MG63 (cell line): ENCODE measurements around the gene TMPRSS3. TPM values are rescaled to one million over a fixed set of nuclear protein-coding genes. Genes with fewer than 3 reads are reported as not detected.

Experiments used
- DNase-seq: peaks from one replicate; pipeline ENCODE4 v3.0.0-alpha.2; 2020
- H3K27me3 ChIP-seq: fragments of 250-450 bp; sonication (Bioruptor Pico); 2 replicates; pipeline ENCODE4 v1.5.1; 2020; ENCODE audit warnings: mild to moderate bottlenecking, moderate library complexity
- H3K36me3 ChIP-seq: fragments of 250-450 bp; sonication (Bioruptor Pico); 2 replicates; pipeline ENCODE4 v1.5.1; 2020; ENCODE audit warnings: mild to moderate bottlenecking, moderate library complexity
- H3K4me3 ChIP-seq: fragments of 250-450 bp; sonication (Bioruptor Pico); 2 replicates; pipeline ENCODE4 v1.5.1; 2020; ENCODE audit warnings: mild to moderate bottlenecking, moderate library complexity
- H3K9me3 ChIP-seq: fragments of 250-450 bp; sonication (Bioruptor Pico); 2 replicates; pipeline ENCODE4 v1.5.1; 2020; ENCODE audit warnings: mild to moderate bottlenecking, moderate library complexity
- total RNA-seq: library from RNA; depleted of rRNA; stranded (reverse); fragments of >200 nt; shearing (Covaris generic); gene quantifications from 2 replicates; pipeline ENCODE4 v1.2.3, GENCODE V29; 2014; ENCODE audit warnings: low replicate concordance

Gene TMPRSS3
- total RNA-seq, 1 experiment from 2014 or later, result not detected

DNA sequence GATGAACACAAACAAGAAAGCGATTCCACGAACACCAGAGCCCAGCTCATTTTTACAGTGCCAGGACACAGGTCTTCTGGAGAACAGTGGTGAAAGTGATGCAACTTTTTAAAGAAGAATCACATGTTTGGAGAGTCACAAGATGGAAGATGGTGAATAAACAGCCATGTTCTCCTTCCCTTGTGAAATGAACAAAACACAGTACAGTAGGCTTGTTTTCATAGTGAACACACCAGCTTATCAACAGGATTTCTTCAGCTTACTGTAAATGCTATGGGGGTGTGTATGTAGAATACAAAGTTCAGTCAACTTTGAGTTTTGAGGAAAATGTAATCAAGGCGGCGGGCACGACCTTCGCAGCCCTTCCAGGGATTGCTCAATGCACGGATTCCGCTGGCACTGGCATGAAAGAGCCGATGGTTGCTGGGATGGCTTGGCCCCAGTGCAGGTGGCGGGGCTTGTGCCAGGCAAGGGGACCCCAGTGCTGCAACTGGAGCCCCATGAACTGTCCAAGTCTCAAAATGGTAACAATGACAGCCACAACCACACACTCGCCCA is 9.7 kb downstream of the TMPRSS3 start:
- Histone ChIP-seq H3K9me3 (no peaks in the 10 kb centered on the region), H3K36me3 (no peaks in the 10 kb centered on the region), H3K27me3 (no peaks in the 10 kb centered on the region), H3K4me3 (no peak overlapping the region)
- no peak for DNase-seq

DNA sequence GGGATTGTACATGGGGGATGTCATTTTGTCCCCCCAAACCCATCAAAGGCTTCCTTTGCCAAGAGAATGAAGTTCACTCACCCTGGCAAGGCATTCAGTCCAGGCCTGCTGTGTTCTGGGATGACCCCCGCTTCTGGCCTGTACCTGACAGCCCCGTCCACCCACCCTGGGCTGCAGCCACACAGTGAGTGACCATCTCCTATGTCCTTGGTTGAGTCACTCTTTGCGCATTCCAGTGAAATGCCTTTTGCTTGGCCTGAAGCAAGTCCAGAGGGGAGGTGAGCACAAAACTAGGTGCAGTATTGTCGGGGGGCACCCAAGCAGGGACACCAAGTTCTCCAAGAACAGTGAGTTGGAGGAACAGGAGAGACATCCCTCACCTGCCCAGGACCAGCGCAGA is 10.2 kb downstream of the TMPRSS3 start:
- Histone ChIP-seq H3K36me3 (no peaks in the 10 kb centered on the region), H3K27me3 (peaks cover 2% of the 10 kb centered on the region; the same call in 1 of the 2 replicates), H3K4me3 (no peak overlapping the region), H3K9me3 (no peaks in the 10 kb centered on the region)
- DNase-seq, result no peak

DNA sequence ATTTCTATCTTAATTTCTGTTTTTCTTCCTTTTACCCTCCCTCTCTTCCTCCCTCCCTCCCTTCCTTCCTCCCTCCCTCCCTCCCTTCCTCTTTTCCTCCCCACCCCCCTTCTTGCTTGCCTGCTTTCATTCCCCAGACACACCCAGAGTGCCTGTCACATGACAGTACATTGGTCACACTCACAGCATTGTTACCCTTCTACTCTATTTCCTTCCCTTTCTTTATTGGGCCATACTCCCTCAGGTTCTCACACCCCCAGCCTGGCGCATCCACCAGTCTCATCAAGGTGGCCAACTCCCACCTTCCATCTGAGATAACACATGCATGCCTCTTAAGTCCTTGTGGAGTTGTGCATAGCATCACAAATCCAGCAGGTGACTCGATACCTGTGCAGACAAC is 10.9 kb downstream of the TMPRSS3 start:
- no peaks in the 10 kb centered on the region for H3K36me3 ChIP-seq
- peaks cover 6% of the 10 kb centered on the region; the same call in 1 of the 2 replicates for H3K27me3 ChIP-seq
- no peaks in the 10 kb centered on the region for H3K9me3 ChIP-seq
- no peak for DNase-seq
- H3K4me3 ChIP-seq, result no peak overlapping the region

DNA sequence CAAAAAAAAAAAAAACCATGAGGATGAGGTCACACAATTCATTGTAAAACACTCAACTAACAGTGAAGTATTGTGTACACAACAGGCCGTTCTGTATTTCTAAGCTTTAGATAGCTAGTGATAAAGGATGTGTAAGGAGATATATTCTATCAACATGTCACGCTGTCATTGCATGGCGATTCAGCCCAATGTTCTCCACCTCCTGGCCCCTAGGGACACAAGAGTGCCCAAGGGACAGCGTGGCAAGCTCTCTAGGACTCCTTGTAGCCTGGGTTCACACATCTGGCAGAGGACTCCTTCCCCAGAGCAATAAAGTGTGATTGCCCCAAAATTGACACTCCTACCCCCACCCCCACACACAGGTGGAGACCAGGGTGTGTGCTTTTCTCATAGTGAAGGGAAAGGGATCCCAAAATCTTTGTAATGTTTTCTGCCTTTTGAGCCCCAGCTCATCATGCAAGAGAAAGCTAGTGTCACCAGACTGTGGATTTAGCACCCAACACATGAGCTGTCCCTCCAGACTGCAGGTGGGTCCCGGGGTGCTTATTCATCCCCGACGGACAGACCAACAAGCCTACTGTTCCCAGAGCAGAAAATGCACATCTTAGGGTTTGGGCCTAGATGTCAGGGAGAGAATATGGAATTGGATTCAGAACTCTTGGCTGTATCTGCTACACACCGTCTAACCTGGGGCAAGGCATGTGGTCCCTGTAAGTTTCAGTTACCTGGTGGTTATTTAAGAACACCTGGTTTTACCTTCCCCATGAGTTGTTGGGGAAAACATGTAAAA is 11.5 kb downstream of the TMPRSS3 start:
- Histone ChIP-seq H3K27me3 (peaks cover 7% of the 10 kb centered on the region; the same call in 1 of the 2 replicates), H3K9me3 (no peaks in the 10 kb centered on the region), H3K4me3 (no peak overlapping the region), H3K36me3 (no peaks in the 10 kb centered on the region)
- no peak for DNase-seq

DNA sequence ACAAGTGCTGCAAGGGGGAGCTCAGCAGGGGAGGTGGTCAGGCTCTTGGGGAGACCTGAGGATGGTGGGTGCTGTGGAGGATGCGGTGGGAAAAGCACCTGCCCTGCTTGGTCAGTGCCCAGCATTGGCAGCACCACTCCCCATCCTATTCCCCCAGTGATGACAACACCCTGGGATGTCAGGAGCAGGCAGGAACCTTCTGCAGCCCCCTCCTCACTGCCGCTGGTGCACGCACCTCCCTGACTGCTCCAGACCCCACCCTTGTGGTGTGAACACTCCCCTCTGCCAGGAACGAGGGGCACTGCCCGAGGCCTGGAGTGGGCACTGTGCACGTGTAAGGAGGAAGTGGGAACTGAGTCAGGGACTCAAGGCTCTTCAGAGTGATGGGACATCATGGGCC is 12.5 kb downstream of the TMPRSS3 start:
- no peak for DNase-seq
- Histone ChIP-seq H3K4me3 (no peak overlapping the region), H3K27me3 (peaks cover 7% of the 10 kb centered on the region; the same call in 1 of the 2 replicates), H3K36me3 (no peaks in the 10 kb centered on the region), H3K9me3 (no peaks in the 10 kb centered on the region)

DNA sequence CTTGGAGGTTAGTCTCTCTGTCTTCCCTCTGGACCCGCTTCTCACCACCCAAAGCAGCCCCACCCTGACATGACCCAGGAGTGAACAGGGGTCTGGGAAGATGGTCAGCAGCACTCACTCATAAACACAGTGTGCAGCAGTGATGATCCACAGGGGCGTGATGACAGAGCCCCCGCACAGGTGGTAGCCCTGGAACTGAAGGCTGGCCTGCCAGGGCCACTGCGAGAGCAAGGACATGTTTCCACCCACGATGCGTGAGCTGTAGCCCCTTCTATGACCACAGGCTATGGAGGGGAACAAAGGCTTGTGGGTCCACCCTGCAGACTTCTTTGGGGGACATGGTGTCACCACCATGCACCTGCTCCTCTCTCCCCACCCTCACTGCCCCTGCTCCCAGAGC is 12.9 kb downstream of the TMPRSS3 start:
- Histone ChIP-seq H3K4me3 (no peak overlapping the region), H3K9me3 (no peaks in the 10 kb centered on the region), H3K27me3 (peaks cover 7% of the 10 kb centered on the region; the same call in 1 of the 2 replicates), H3K36me3 (no peaks in the 10 kb centered on the region)
- DNase-seq, result no peak

DNA sequence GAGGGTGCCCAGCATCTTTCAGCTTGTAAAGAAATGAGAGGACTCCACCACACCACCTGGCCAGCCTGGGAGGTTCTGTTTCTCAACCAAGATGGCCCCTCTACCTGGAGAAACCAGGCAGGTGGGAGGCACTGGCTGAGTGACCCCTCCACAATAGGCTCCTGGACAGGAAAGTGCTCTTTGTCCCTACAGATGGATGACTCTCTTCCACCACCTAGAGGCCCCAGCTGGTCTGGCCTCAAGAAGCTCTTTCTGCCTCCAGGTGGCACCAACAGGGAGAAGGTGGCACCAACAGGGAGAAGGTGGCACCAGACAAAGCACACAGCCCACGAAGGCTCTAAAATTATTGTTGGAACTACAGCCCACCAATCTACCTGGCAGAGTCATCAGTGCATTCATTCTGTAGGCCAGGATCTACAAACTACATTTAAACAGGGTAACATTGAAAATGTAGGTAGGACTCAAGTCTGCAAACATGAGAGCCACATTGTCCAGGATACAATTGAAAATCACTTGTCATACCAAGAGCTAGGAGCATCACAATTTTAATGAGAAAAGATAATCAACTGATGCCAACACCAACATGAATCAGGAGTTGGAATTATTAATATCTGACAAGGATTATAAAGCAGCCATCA is 14.4 kb downstream of the TMPRSS3 start:
- Histone ChIP-seq H3K9me3 (no peaks in the 10 kb centered on the region), H3K4me3 (no peak overlapping the region), H3K36me3 (no peaks in the 10 kb centered on the region), H3K27me3 (peaks cover 7% of the 10 kb centered on the region; the same call in 1 of the 2 replicates)
- DNase-seq, result no peak

DNA sequence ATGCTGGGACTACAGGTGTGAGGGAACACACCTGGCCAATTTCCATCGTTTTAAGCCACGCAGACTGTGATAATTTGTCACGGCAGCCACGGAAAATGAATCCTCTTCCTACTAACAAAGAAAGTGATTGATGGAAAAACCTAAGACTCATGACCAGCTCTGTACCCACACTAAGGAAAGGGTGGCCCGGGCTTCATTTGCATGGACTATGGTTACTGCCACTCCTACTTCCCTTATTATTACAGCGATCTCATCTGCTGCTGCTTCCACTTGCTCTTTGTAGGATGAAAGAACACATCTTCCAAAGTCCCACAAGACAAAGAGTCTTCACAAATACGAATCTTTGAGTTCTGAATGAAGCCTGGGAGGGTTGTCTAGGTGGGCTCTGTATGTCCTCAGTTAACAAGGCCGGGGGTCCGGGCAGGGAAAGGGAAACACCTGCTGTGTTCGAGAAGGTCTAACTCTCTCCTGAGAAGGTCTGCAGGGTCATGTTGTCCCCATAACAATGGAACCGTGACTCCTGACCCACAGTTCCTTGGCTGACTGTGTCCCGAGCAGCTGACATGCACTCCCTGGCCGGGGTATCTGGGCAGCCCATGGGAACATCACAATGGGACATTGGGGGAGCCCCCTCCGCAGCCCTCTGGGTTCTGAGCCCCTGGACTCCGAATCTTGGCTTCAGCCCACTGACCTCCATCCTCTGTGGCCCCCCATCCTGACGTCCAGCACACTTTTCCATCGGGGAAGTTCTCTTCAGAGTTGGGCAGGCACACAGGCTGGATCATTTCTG is 16.2 kb downstream of the TMPRSS3 start:
- Histone ChIP-seq H3K9me3 (no peaks in the 10 kb centered on the region), H3K36me3 (no peaks in the 10 kb centered on the region), H3K27me3 (peaks cover 7% of the 10 kb centered on the region; the same call in 1 of the 2 replicates), H3K4me3 (no peak overlapping the region)
- no peak for DNase-seq

DNA sequence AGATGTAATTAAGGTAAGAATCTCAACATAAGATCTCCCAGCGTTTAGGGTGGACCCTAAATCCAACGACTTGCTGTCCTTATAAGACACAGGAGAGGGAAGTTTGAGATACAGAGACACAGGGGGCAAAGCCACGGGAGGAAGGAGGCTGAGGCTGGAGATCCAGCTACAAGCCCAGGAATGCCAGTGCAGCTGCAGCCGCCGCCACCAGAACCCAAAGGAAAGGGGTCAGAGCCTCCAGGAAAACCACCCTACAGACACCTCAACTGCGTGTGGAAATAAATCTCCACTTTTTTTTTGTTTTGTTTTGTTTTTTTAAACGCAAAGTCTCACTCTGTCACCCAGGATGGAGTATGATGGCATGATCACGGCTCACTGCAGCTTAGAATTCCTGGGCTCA is 17.4 kb downstream of the TMPRSS3 start:
- DNase-seq, result no peak
- Histone ChIP-seq H3K36me3 (no peaks in the 10 kb centered on the region), H3K27me3 (peaks cover 7% of the 10 kb centered on the region; the same call in 1 of the 2 replicates), H3K4me3 (no peak overlapping the region), H3K9me3 (no peaks in the 10 kb centered on the region)

DNA sequence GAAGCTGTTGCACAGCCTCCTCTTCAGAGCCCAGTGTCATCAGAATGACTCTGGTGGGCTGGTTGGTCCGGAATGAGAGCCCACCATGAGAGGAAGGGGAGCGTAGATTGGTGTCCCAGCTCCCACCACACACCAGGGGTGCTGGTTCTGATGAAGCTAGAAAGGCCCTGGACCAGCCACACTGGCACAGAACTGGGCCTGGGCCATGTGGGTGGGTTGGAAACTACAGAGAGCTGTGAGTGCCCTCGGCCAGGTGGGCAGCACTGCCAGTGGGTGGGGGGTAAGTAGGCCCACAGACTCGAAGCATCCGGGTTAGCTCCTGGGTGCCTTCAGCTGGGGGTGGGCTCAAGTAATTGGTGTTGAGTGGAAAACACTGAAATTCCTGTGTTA is 17.9 kb downstream of the TMPRSS3 start:
- Histone ChIP-seq H3K9me3 (no peaks in the 10 kb centered on the region), H3K27me3 (peaks cover 7% of the 10 kb centered on the region; the same call in 1 of the 2 replicates), H3K4me3 (no peak overlapping the region), H3K36me3 (no peaks in the 10 kb centered on the region)
- DNase-seq, result no peak

DNA sequence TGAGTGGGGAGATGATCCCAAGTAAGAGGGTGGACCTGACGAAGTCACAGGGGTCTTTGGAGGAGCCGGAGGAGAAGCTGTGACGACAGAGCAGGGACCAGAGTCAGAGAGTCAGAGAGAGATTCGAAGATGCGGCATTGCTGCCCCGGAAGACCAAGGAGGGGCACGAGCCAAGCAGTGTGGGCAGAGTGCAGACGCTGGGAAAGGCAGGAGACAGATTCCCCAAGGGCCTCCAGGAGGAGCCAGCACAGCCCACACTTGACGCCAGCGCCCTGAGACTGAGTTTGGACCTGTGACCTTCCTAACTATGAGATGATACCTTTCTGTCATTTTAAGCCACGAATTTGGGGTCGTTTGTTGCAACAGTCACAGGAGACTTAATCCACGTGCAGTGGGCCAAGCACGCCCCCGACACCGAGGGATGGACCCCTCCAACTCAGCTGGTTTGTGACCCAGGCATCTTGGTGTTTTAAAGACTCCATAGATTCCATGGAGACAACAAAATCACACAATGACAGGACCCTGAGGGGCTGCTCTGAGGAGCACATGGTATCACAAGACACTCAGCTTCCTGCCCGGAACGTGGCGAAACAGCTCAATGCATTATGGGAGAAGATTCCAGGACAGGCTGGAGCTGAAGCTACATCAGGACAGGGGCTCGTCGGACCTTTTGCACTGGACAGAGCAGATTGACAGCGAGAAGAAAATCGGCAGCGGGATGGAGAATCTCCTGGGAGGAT is 18.5 kb downstream of the TMPRSS3 start:
- no peaks in the 10 kb centered on the region for H3K36me3 ChIP-seq
- no peak for DNase-seq
- H3K4me3 ChIP-seq, result no peak overlapping the region
- no peaks in the 10 kb centered on the region for H3K9me3 ChIP-seq
- peaks cover 7% of the 10 kb centered on the region; the same call in 1 of the 2 replicates for H3K27me3 ChIP-seq

DNA sequence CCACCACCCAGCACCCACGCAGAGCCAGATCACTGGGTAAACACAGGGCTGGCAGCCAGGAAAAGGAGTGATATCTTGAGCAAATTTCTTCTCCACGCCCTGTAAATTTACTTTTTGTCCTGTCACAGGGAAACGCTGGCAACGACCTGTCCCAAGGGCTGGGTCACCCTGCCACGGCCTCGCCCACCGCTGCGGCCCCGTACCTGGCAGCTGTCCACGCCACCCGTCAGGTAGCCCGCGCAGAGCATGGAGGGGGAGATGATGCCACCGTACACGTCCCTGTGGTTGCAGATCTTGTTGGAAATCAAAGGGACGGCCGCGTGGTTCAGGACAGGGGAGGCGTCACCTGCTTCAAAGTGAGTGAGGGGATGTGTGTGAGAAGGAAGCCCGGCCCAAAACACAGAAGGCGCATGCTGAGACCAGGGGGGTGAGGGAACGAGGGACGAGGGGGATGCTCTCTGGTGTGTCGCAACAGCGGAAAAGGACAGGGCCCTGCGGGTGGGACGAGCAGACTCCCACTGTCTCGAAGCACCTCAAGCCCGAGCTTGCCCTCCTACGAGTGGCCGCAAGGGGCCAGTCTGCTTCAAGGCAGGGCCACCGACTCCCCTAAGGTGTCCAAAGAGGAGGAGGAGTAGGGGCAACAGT is 19.4 kb downstream of the TMPRSS3 start:
- no peak for DNase-seq
- H3K4me3 ChIP-seq, result no peak overlapping the region
- peaks cover 7% of the 10 kb centered on the region; the same call in 1 of the 2 replicates for H3K27me3 ChIP-seq
- H3K9me3 ChIP-seq, result no peaks in the 10 kb centered on the region
- H3K36me3 ChIP-seq, result no peaks in the 10 kb centered on the region

DNA sequence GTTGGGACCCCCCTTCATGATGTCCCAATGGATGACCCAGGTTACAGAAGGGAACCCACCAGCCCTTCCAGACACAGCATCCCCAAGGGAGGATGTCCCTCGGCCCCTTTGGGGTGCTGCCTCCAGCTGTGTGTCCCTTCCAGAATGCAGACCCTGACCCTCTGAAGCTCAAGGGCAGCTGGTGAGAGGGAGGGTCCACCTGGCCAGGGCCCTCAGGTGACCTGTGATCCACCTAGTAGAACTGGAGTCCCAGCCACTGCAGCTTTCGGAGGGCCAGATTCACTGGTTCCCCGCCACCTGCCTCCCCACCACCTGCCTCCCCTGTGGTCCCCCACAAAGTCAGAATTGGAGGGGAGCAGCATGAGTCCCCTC is 19.9 kb downstream of the TMPRSS3 start:
- no peak for DNase-seq
- Histone ChIP-seq H3K4me3 (no peak overlapping the region), H3K9me3 (no peaks in the 10 kb centered on the region), H3K27me3 (peaks cover 7% of the 10 kb centered on the region; the same call in 1 of the 2 replicates), H3K36me3 (no peaks in the 10 kb centered on the region)

DNA sequence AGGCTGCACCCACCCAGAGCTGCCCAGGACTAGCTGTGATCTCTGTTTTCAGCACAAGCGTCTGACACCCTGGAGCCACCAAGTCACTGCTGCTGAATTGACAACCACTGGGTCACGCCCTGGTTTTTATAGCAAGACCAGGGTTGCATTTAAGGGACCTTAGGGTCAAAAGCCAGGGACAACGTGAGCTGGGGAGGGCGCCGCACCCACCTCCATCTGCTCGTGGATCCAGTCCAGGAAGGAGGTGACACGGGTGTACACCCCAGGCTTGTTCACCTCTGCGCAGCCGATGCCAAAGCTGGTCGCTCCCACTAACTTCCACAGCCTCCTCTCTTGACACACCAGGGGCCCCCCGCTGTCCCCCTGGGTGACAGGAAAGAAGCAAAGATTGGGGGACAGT is 20.3 kb downstream of the TMPRSS3 start:
- no peaks in the 10 kb centered on the region for H3K9me3 ChIP-seq
- no peak for DNase-seq
- H3K36me3 ChIP-seq, result no peaks in the 10 kb centered on the region

DNA sequence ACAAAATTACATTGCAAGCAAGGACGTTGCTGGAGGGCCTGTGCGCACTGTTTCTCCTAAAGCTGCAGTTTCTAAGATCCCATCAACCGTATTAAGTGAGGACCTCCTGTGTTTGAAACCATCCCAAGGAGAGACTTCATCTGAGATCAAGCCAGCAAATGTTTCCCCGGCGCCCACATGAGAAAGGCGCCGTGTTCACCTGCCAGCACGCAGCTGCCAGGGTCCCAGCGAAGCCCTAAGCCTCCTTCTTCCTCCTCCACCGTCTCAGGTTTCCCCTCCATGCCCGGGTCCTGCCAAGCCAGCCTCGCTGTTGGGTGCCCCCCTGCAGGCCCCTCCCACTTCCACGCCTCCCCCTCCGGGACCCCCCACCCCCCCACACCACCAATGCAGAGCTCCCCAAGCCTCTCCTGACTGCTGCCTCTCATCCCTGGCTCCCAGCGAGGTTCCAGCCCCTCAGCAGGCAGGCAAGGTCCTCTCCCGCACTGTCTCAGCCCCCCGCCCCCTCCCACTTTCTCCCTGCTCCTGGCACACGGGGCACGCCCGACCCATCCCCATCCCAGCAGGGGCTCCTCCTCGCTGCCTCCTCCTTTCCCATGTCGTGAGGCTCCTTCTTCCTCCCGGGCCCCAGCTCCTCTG is 20.9 kb downstream of the TMPRSS3 start:
- Histone ChIP-seq H3K4me3 (no peak overlapping the region), H3K9me3 (no peaks in the 10 kb centered on the region), H3K27me3 (peaks cover under 1% of the 10 kb centered on the region; the same call in 1 of the 2 replicates), H3K36me3 (no peaks in the 10 kb centered on the region)
- no peak for DNase-seq

More for the DNA sequence above, 20.3 kb downstream of the TMPRSS3 start:
- H3K27me3 ChIP-seq, result peaks cover 4% of the 10 kb centered on the region; the same call in 1 of the 2 replicates
- no peak overlapping the region for H3K4me3 ChIP-seq
